Inferior parietal cortex (tissue), 1 donor: ENCODE measurements around the gene LSM8.
"Not testable (repeated sequence)": the region's sequence is repeated elsewhere in the genome, so short reads cannot be mapped to it uniquely, and the experiment has no call there.

Source experiments
- DNase-seq: peaks from one replicate; pipeline ENCODE4 v3.0.0-alpha.2; 2016; ENCODE audit errors: extremely low spot score

The LSM8 gene

GRCh38 chr7:118214051-118214832 is 30.3 kb downstream of the LSM8 start:
- DNase-seq, result peak; percentile 70

- peak; percentile 24 for DNase-seq
Observed at GRCh38 chr7:118214833-118215182, 30.8 kb downstream of the LSM8 start.

GRCh38 chr7:118217210-118217619 is 33.3 kb downstream of the LSM8 start:
- DNase-seq, result no peak

- no peak for DNase-seq
Observed at GRCh38 chr7:118218413-118219156, 34.6 kb downstream of the LSM8 start.

GRCh38 chr7:118219157-118219512 is 35.2 kb downstream of the LSM8 start:
- no peak for DNase-seq

- DNase-seq, result no peak
Observed at GRCh38 chr7:118220583-118220982, 36.6 kb downstream of the LSM8 start.

- no peak for DNase-seq
Observed at GRCh38 chr7:118222591-118222990, 38.6 kb downstream of the LSM8 start.

- DNase-seq, result no peak
Observed at GRCh38 chr7:118224521-118224920, 40.6 kb downstream of the LSM8 start, which contains the start of gene ANKRD7. ANKRD7 (plus strand) TSS chr7:118224704; CDS start chr7:118224831, 127 bp downstream.

GRCh38 chr7:118232837-118233236 is 48.9 kb downstream of the LSM8 start:
- DNase-seq, result no peak

- DNase-seq, result no peak
Observed at GRCh38 chr7:118233799-118234198, 49.8 kb downstream of the LSM8 start.

- no peak for DNase-seq
Observed at GRCh38 chr7:118239014-118239413, 55.0 kb downstream of the LSM8 start.

- DNase-seq, result not testable (repeated sequence)
Observed at GRCh38 chr7:118240320-118240719, 56.4 kb downstream of the LSM8 start.
